ENCODE results near the gene AK2. TPM values are rescaled to one million over a fixed set of nuclear protein-coding genes. Genes with fewer than 3 reads are reported as not detected.
"Not testable (repeated sequence)": the region's sequence is repeated elsewhere in the genome, so short reads cannot be mapped to it uniquely, and the experiment has no call there.

The AK2 gene
- total RNA-seq, 8 experiments from 2014 or later = 105 to 219 (median 163) TPM

DNA sequence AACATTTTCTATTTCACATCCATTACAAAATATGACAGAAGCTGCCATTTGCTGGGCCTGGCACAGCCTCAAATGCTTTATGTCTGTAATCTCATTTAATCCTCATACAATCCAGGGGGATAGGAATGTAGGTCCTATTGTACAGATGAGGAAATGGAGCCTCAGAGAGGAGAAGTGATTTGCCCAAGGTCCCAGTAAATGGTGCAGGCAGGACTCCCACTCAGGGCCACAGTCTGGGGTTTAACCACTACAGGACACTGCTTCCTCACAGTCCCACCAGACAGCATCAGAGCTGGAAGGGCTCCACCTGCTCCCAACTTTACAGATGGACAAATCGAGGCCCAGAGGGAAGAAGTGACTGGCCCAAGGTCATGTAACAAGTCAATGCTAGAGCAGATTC is 51.5 kb downstream of the AK2 start:
- no peak overlapping the region for H3K27ac ChIP-seq
- H3K4me1 ChIP-seq (replicated peaks in 1 of 2) = peaks cover 9 to 11% of the 10 kb centered on the region in 2 donors
- 33 to 100% (median 84%) methylated on average over 1 of the region's 1 CpG; no CpG with 5 or more reads in 6 of the 10 experiments for WGBS, 10 experiments
- no peak for ATAC-seq (replicated peaks in 6 of 8)
- in situ Hi-C loops (cut with MboI; ENCODE audit: low pct_unique_long_range_greater_than_20kb in 2 of 9, low sequenced_read_pairs in 9 of 9, unreplicated experiment in 9 of 9) = no loop called here
- H3K4me3 ChIP-seq = no peak overlapping the region

DNA sequence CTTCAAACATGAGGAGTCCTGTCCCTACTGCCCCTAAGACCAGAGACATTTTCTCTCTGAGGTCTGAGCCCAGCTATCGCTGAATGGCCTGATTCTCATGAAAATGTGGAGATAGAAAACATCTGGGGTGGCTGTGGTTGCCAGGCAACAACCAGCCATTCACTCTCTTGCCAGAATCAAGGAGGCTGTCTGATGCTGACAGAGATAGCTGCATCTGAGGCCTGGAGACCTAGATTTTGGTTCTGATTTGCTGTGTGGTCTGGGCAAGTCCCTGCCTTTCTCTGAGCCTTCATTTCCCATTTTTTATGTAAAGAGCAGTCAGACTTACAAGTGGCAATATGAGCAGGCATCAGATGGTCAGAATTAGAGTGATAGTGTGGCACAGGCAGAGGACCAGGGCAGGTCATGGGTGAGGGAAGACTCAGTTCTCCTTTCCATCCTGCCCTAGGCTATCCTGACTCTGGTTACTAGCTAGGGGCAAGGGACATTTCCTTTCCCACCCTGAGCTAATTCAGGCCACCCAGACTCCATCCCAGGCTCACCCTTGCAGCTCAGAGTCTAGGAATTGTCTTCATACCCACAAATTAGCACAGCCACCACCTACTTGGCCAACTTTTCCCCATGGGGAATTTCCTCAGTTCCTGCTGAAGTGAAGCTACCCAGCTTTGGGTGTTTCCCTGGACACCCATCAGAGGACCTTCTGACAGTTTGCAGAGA is 52.1 kb downstream of the AK2 start:
- in situ Hi-C loops (cut with MboI; ENCODE audit: low pct_unique_long_range_greater_than_20kb in 2 of 9, low sequenced_read_pairs in 9 of 9, unreplicated experiment in 9 of 9) = no loop called here
- WGBS, 10 experiments = 0 to 20% (median 0%) methylated on average over 1 of the region's 1 CpG; no CpG with 5 or more reads in 5 of the 10 experiments
- Histone ChIP-seq H3K27ac (no peak overlapping the region), H3K4me1 (replicated peaks in 1 of 2) (peaks cover 9 to 11% of the 10 kb centered on the region in 2 donors), H3K4me3 (no peak overlapping the region)
- peak in 7 of 8 experiments; percentile 14 to 68 (median 61) for ATAC-seq (replicated peaks in 6 of 8)

DNA sequence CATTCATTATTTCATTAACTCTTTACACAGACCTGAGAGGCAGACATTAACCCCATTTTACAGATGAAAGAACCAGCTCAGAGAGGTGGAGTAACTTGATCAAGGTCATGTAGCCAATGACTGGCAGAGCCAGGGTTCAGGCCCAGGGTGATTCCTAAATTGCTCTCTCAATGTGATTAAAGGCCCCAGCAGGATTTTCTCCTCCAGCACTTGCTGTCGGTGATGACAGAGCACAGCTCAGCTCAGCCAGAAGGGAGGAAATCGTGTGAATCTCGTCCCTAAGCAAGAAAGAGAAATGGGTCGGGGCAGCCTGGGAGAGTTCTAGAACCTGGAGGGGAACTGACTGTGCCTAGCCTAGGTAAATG is 52.6 kb downstream of the AK2 start:
- Histone ChIP-seq H3K4me1 (replicated peaks in 1 of 2) (peaks cover 9 to 11% of the 10 kb centered on the region in 2 donors), H3K4me3 (no peak overlapping the region), H3K27ac (no peak overlapping the region)
- in situ Hi-C loops (cut with MboI; ENCODE audit: low pct_unique_long_range_greater_than_20kb in 2 of 9, low sequenced_read_pairs in 9 of 9, unreplicated experiment in 9 of 9) = no loop called here
- WGBS, 10 experiments = 21 to 57% (median 40%) methylated on average over 1 to 4 of the region's 4 CpGs; no CpG with 5 or more reads in 4 of the 10 experiments
- peak in 1 of 8 experiments; percentile 20 for ATAC-seq (replicated peaks in 6 of 8)

DNA sequence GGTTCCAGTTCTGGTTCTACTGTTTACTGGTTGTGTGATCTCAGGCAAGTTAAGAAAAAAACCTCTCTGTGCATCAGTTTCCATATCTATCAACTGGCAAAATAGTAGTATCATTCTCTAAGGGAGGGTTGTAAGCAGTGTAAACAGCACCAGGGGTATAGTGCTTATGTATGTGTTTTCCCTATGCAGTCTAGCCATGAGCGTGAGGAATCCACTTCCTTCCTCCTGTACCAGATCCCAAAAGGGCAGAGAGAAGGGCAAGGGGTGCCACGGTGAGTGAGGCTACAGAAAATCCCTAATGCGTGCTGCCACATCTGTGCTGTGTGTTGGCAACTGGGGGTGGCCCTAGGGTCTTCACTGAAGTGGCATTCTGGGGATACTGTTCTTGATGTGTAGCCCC is 53.7 kb downstream of the AK2 start:
- WGBS, 10 experiments = 57 to 100% (median 94%) methylated on average over 1 to 3 of the region's 3 CpGs; no CpG with 5 or more reads in 4 of the 10 experiments
- Histone ChIP-seq H3K27ac (no peak overlapping the region), H3K4me3 (no peak overlapping the region), H3K4me1 (replicated peaks in 1 of 2) (peaks cover 9 to 11% of the 10 kb centered on the region in 2 donors)
- no peak for ATAC-seq (replicated peaks in 6 of 8)
- in situ Hi-C loops (cut with MboI; ENCODE audit: low pct_unique_long_range_greater_than_20kb in 2 of 9, low sequenced_read_pairs in 9 of 9, unreplicated experiment in 9 of 9) = no loop called here

DNA sequence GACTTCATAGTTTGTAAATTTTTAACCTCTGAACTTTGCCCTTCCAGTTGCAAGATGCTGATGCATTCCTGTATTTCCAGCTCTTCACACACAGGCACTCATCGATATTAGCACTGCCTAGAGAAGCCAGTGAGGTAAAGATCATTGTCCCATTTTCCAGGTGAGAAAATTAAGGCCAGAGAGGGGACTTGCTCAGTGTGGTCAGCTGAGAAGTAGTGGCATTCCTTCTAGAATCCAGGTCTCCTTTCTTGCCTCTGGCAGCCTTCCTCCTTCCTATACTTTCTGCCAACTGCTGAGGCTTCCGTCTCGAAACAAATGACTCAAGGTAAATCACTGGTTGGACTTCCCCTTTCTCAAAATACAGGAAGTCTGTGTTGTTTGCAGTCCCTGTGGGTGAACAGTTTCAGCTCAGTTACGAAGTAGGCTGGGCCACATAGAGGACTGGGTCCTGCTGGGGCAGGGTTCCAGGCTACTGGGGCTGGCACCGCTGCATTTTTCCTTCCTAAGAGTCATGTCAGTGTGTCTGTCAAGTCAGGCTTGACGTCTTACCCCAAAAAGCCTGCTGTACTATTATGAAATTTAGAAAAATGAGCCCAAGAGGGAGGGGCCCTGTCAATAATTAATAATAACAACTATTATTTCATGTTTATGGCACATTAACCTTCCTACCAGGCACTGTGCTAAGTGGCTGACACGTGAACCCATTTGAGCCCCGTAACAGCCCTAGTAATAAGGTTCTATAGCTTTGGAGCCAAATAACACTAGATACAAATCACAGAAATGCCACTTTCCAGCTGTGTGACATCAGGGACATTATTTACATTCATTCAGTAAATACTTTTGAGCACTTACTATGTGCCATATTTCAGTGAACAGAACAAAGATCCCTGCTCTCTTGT is 55.4 kb downstream of the AK2 start:
- peaks cover 9 to 11% of the 10 kb centered on the region in 2 donors for H3K4me1 ChIP-seq (replicated peaks in 1 of 2)
- H3K27ac ChIP-seq = no peak overlapping the region
- in situ Hi-C loops (cut with MboI; ENCODE audit: low pct_unique_long_range_greater_than_20kb in 2 of 9, low sequenced_read_pairs in 9 of 9, unreplicated experiment in 9 of 9) = no loop called here
- ATAC-seq (replicated peaks in 6 of 8) = peak in 4 of 8 experiments; percentile 53 to 76 (median 67)
- no peak overlapping the region for H3K4me3 ChIP-seq
- WGBS, 10 experiments = 15 to 80% (median 59%) methylated on average over 1 to 8 of the region's 8 CpGs

DNA sequence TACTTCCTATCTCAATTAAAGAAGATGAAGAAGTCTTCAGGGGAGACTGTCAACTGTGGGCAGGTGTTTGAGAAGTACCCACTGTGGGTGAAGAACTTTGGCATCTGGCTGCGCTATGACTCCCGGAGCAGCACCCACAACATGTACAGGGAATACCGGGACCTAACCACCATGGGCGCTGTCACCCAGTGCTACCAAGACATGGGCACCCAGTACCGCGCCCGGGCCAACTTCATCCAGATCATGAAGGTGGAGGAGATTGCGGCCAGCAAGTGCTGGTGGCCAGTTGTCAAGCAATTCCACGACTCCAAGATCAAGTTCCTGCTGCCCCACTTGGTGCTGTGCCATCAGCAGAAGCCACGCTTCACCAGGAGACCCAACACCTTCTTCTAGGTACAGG is 56.6 kb downstream of the AK2 start:
- no peak for ATAC-seq (replicated peaks in 6 of 8)
- Histone ChIP-seq H3K4me3 (no peak overlapping the region), H3K27ac (no peak overlapping the region), H3K4me1 (replicated peaks in 1 of 2) (peaks cover 9 to 11% of the 10 kb centered on the region in 2 donors)
- in situ Hi-C loops (cut with MboI; ENCODE audit: low pct_unique_long_range_greater_than_20kb in 2 of 9, low sequenced_read_pairs in 9 of 9, unreplicated experiment in 9 of 9) = no loop called here
- 73 to 100% (median 91%) methylated on average over 1 to 8 of the region's 10 CpGs; no CpG with 5 or more reads in 4 of the 10 experiments for WGBS, 10 experiments

DNA sequence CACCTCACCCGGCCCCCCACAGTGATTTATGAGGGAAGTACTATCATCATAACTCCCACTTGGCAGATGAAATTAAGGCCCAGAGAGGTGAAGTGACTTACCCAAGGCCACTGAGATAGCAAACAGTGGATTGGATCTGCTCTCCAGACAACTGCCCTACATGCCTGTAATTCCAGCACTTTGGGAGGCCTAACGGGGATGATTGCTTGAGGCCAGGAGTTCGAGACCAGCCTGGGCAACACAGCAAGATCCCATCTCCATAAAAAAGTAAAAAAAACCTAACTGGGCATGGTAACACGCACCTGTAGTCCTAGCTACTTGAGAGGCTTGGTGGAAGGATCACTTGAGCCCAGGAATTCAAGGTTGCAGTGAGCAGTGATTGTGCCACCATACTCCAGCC is 57.8 kb downstream of the AK2 start:
- Histone ChIP-seq H3K4me3 (no peak overlapping the region), H3K4me1 (replicated peaks in 1 of 2) (no peaks in the 10 kb centered on the region), H3K27ac (no peak overlapping the region)
- ATAC-seq (replicated peaks in 6 of 8) = no peak
- in situ Hi-C loops (cut with MboI; ENCODE audit: low pct_unique_long_range_greater_than_20kb in 2 of 9, low sequenced_read_pairs in 9 of 9, unreplicated experiment in 9 of 9) = no loop called here
- WGBS, 10 experiments = 73 to 100% (median 86%) methylated on average over 1 to 4 of the region's 4 CpGs; no CpG with 5 or more reads in 4 of the 10 experiments

DNA sequence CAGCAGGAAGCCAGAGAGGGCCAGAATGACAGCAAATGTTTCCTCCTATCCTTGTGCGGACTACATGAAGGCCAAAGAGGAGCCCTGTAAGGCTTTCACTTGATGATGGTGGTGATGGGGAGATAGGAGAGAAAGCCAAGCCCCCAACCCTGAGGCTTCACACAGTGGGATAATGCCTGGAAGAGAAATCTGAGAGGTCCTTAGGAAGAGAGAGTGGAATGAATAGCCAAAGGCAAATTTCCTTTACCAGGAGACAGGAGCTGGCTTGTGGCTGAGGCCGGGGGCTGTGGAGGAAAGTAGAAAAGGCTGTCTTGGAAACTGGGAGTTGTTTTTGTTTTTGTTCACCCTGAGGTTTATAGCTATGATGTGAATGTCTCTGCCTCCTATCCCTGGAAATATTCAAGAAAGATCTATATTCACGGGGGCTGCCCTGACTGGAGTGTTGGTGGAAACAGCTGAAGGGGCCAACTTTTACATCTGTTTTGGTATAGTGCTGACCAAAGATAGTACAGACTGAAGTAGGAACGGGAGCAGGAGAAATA is 59.1 kb downstream of the AK2 start:
- Histone ChIP-seq H3K4me1 (replicated peaks in 1 of 2) (no peaks in the 10 kb centered on the region), H3K27ac (no peak overlapping the region), H3K4me3 (no peak overlapping the region)
- in situ Hi-C loops (cut with MboI; ENCODE audit: low pct_unique_long_range_greater_than_20kb in 2 of 9, low sequenced_read_pairs in 9 of 9, unreplicated experiment in 9 of 9) = no loop called here
- WGBS, 10 experiments = 33 to 83% (median 70%) methylated on average over 1 to 4 of the region's 4 CpGs
- no peak for ATAC-seq (replicated peaks in 6 of 8)

DNA sequence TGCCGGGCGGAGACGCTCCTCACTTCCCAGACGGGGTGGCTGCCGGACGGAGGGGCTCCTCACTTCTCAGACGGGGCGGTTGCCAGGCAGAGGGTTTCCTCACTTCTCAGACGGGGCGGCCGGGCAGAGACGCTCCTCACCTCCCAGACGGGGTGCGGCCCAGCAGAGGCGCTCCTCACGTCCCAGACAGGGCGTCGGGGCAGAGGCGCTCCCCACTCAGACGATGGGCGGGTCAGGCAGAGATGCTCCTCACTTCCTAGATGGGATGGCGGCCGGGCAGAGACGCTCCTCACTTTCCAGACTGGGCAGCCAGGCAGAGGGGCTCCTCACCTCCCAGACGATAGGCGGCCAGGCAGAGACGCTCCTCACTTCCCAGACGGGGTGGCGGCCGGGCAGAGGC is 61.6 kb downstream of the AK2 start:
- H3K4me1 ChIP-seq (replicated peaks in 1 of 2); H3K27ac ChIP-seq; ATAC-seq (replicated peaks in 6 of 8); in situ Hi-C loops (cut with MboI; ENCODE audit: low pct_unique_long_range_greater_than_20kb in 2 of 9, low sequenced_read_pairs in 9 of 9, unreplicated experiment in 9 of 9); H3K4me3 ChIP-seq: not testable (repeated sequence)
- WGBS, 10 experiments = no CpG with 5 or more reads among the region's 30 CpGs

DNA sequence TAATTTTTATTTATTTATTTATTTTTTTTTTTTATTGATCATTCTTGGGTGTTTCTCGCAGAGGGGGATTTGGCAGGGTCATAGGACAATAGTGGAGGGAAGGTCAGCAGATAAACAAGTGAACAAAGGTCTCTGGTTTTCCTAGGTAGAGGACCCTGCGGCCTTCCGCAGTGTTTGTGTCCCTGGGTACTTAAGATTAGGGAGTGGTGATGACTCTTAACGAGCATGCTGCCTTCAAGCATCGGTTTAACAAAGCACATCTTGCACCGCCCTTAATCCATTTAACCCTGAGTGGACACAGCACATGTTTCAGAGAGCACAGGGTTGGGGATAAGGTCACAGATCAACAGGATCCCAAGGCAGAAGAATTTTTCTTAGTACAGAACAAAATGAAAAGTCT is 63.2 kb downstream of the AK2 start:
- in situ Hi-C loops (cut with MboI; ENCODE audit: low pct_unique_long_range_greater_than_20kb in 2 of 9, low sequenced_read_pairs in 9 of 9, unreplicated experiment in 9 of 9); ATAC-seq (replicated peaks in 6 of 8); H3K4me1 ChIP-seq (replicated peaks in 1 of 2): not testable (repeated sequence)
- Histone ChIP-seq H3K27ac (peak overlapping the region; percentile 51 to 77), H3K4me3 (peak overlapping the region; percentile 29 to 50 (median 33))
- 20% methylated on average over 1 of the region's 6 CpGs; no CpG with 5 or more reads in 9 of the 10 experiments for WGBS, 10 experiments

DNA sequence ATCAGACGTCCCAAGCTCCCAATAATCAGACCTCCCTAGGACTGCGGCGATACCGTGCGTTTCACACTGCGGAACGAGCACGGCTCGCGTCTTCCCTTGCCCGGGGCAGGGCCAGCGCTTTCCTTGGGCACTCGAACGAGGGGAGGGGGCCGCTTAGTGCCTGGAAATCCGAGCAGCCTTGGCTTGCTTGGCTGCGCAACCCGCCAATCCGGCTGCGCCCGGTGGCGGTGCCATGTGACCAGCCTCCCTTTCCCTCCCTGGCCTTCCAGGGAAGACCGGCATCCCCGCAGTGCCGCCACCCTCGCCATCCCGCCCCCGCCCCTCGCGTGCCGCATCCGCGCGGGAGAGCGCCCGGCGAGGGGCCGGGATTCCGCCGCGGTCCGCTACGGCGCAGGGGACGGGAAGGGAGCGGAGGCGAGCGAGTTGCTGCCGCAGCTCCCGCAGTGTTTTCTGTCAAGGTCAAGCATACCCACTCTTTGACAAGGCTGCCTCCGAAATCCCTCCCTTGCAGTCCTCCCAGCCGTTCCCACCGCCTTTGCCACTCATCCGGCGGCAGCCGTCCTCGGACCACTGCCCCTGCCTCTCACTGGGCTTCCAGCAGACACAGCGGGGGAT is 63.8 kb downstream of the AK2 start:
- WGBS, 10 experiments = 0 to 24% (median 2%) methylated on average over 2 to 48 of the region's 58 CpGs; no CpG with 5 or more reads in 2 of the 10 experiments
- H3K4me3 ChIP-seq = peak overlapping the region; percentile 29 to 50 (median 33)
- peak overlapping the region; percentile 51 to 77 for H3K27ac ChIP-seq
- ATAC-seq (replicated peaks in 6 of 8) = peak; percentile 89 to 98 (median 97)
- in situ Hi-C loops (cut with MboI; ENCODE audit: low pct_unique_long_range_greater_than_20kb in 2 of 9, low sequenced_read_pairs in 9 of 9, unreplicated experiment in 9 of 9) = no loop called here
- peaks cover 0 to 4% of the 10 kb centered on the region in 2 donors for H3K4me1 ChIP-seq (replicated peaks in 1 of 2)

DNA sequence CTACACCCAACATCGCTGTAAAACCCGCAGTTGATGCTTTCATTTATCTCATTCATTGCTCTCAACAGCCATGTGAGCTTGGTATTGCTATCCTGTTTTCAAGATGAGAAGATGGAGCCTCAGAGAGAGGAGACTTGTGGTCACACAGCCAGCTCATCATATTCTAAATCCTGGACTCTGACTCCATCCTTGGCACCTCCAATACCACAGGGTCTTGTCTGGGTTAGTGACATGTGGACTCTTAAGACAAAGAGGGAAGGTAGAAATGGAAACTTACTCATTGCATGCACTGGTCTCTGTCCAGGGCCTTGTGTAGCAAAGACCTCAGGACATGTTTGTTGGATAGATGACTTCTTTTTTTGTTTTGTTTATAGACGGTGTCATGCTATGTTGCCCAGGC is 65.1 kb downstream of the AK2 start:
- in situ Hi-C loops (cut with MboI; ENCODE audit: low pct_unique_long_range_greater_than_20kb in 2 of 9, low sequenced_read_pairs in 9 of 9, unreplicated experiment in 9 of 9) = no loop called here
- 80 to 100% (median 86%) methylated on average over 1 to 3 of the region's 3 CpGs; no CpG with 5 or more reads in 2 of the 10 experiments for WGBS, 10 experiments
- ATAC-seq (replicated peaks in 6 of 8) = no peak
- Histone ChIP-seq H3K4me1 (replicated peaks in 1 of 2) (peaks cover 0 to 4% of the 10 kb centered on the region in 2 donors), H3K4me3 (no peak overlapping the region), H3K27ac (no peak overlapping the region)

Data from motor neuron (in vitro differentiated cells).